Upper lobe of right lung (tissue), 1 donor: ENCODE measurements around the gene METTL8. TPM values are rescaled to one million over a fixed set of nuclear protein-coding genes. Genes with fewer than 3 reads are reported as not detected.

Source experiments
- ATAC-seq: fragments of 200-7000 bp; cut with Tn5 transposase; one replicate; pipeline ENCODE4 v1.9.1; 2020; ENCODE audit warnings: mild to moderate bottlenecking, moderate library complexity
- DNase-seq: peaks from one replicate; pipeline ENCODE4 v3.0.0-alpha.2; 2020
- H3K27ac ChIP-seq: fragments of 200-600 bp; one replicate; pipeline ENCODE4 v1.8.0; 2022
- H3K27me3 ChIP-seq: fragments of 200-600 bp; one replicate; pipeline ENCODE4 v1.8.0; 2022; ENCODE audit warnings: mild to moderate bottlenecking
- H3K36me3 ChIP-seq: fragments of 200-600 bp; one replicate; pipeline ENCODE4 v1.8.0; 2022
- H3K4me1 ChIP-seq: fragments of 200-600 bp; one replicate; pipeline ENCODE4 v1.8.0; 2022
- H3K4me3 ChIP-seq: fragments of 200-600 bp; one replicate; pipeline ENCODE4 v1.8.0; 2022; ENCODE audit warnings: mild to moderate bottlenecking
- H3K9me3 ChIP-seq: fragments of 200-600 bp; one replicate; pipeline ENCODE4 v1.8.0; 2022
- intact Hi-C: fragments of 100-400 bp; cut with DNase I; formaldehyde crosslinking; loops from one replicate; pipeline ENCODE4 v1.11.0; 2022
- total RNA-seq: library from RNA; stranded (reverse); fragmentation: NEBNext Ultra II Directional; extraction: Animal tissue kit (Norgen Biotek cat#: 25700); gene quantifications from one replicate; pipeline ENCODE4 v1.2.1, GENCODE V29; 2021
- TF ChIP-seq, protein P1 (sequence below): fragments of 200-600 bp; IDR thresholded peaks from one replicate; pipeline ENCODE4 v1.8.0; 2022; ENCODE audit warnings: antibody characterized with exemption
- donor health status: DM: no; HTN: yes; CAD: no; lungs with severe emphysema.

The METTL8 gene
- total RNA-seq, 1 donor from 2014 or later = 18.2 TPM

DNA sequence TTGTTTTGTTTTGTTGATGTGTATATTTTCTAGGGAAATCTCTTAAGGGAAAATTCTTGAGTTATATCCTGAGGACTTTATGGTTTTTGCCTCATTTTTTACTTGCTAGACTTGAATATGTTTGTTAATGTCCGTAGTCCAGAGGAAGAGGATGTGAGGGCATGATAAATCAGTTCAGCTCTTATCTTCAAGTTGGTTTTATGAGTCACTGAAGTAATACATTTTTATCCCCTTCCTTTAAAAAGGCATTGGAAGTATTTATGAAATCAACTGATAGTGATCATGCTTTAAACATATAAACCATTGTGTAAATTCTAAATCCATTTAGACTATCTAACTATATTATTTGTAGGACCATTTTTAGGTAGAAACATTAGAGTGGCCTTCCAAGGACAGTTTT, 44.6 kb upstream of the METTL8 start:
- TF ChIP-seq, protein P1, sequence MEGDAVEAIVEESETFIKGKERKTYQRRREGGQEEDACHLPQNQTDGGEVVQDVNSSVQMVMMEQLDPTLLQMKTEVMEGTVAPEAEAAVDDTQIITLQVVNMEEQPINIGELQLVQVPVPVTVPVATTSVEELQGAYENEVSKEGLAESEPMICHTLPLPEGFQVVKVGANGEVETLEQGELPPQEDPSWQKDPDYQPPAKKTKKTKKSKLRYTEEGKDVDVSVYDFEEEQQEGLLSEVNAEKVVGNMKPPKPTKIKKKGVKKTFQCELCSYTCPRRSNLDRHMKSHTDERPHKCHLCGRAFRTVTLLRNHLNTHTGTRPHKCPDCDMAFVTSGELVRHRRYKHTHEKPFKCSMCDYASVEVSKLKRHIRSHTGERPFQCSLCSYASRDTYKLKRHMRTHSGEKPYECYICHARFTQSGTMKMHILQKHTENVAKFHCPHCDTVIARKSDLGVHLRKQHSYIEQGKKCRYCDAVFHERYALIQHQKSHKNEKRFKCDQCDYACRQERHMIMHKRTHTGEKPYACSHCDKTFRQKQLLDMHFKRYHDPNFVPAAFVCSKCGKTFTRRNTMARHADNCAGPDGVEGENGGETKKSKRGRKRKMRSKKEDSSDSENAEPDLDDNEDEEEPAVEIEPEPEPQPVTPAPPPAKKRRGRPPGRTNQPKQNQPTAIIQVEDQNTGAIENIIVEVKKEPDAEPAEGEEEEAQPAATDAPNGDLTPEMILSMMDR = no peak
- Histone ChIP-seq H3K4me3 (no peak overlapping the region), H3K27me3 (no peaks in the 10 kb centered on the region), H3K27ac (no peak overlapping the region), H3K9me3 (no peaks in the 10 kb centered on the region), H3K4me1 (no peaks in the 10 kb centered on the region), H3K36me3 (peaks cover 28% of the 10 kb centered on the region)
- ATAC-seq (no peak), DNase-seq (no peak)
- intact Hi-C loops = no loop called here

DNA sequence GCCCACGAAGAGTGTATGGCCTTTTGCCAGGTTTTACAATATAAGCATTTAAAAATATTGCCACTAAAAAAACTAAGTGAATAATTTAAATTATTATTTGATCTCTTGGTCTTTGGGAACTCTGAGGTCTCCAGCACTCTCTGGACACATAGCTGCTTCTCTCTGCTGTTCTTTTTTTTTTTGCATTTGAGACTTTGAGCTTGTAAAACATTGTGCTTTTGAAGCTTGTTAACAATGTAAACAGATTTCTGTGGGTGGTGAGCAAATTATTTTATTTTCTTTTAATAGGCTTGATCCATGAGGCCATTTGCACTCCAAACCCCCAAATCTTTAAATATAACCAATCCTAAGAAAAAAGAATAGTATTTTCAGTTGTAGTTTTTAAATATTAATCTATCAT, 42.2 kb upstream of the METTL8 start:
- Histone ChIP-seq H3K27me3 (no peaks in the 10 kb centered on the region), H3K27ac (no peak overlapping the region), H3K4me1 (no peaks in the 10 kb centered on the region), H3K9me3 (no peaks in the 10 kb centered on the region), H3K4me3 (no peak overlapping the region), H3K36me3 (peaks cover 39% of the 10 kb centered on the region)
- DNase-seq (no peak), ATAC-seq (no peak)
- TF ChIP-seq, protein P1 = no peak
- intact Hi-C loops = no loop called here

DNA sequence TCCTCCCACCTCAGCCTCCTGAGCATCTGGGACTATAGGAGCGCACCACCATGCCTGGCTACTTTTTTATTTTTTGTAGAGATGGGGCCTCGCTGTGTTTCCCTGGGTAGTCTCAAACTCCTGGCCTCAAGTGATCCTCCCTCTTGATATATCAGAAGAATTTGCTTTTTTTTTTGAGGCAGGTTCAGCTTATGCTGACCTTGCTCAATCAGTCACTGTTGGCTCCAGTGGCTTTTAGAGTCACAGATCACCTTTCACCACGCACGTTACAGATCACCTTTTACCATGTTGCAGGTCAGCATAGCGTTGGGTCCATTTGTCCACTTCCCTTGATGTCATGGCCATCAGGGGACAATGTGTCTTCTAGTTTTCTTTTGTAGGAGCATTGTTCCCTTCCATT, 36.3 kb upstream of the METTL8 start:
- Histone ChIP-seq H3K36me3 (peaks cover 53% of the 10 kb centered on the region), H3K9me3 (no peaks in the 10 kb centered on the region), H3K4me3 (no peak overlapping the region), H3K27me3 (no peaks in the 10 kb centered on the region), H3K4me1 (no peaks in the 10 kb centered on the region), H3K27ac (no peak overlapping the region)
- ATAC-seq (no peak), DNase-seq (no peak)
- TF ChIP-seq, protein P1 = no peak
- intact Hi-C loops = no loop called here

DNA sequence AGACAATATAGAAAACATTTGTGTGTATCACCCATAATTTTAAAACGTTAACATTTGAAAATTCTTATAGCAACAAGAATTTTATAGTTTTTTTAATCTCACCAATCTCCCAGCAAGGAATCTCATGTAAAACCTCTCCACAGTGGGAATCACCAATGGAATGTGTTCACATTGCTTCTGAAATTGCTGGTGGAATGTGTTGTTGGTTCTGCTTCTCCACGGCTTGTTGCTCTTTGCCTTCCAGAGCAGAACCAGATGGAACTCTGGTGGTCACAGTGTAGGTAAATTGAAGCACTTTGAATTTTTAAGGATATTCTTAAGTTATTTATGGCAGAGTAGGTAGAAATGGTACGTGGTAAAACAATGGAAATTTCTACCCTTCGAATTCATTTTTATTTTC, 35.4 kb upstream of the METTL8 start:
- Histone ChIP-seq H3K36me3 (peaks cover 44% of the 10 kb centered on the region), H3K4me3 (no peak overlapping the region), H3K27ac (no peak overlapping the region), H3K9me3 (no peaks in the 10 kb centered on the region), H3K27me3 (no peaks in the 10 kb centered on the region), H3K4me1 (no peaks in the 10 kb centered on the region)
- TF ChIP-seq, protein P1 = no peak
- ATAC-seq (no peak), DNase-seq (no peak)
- intact Hi-C loops = no loop called here

DNA sequence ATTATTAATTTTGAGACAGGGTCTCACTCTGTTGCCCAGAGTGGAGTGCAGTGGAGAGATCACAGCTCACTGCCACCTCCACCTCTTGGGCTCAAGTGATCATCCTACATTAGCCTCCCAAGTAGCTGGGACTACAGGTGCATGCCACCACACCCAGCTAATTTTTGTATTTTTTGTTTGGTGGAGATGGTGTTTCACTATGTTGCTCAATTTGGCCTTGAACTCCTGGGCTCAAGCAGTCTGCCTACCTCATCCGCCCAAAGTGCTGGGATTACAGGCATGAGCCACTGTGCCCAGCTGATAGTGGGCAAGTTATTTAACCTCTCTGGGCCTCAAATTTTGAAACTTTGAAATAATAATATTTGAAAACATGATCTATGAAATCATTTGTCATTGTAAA, 26.7 kb upstream of the METTL8 start:
- H3K27me3 ChIP-seq = no peaks in the 10 kb centered on the region
- no peak for ATAC-seq
- H3K27ac ChIP-seq = no peak overlapping the region
- TF ChIP-seq, protein P1 = no peak
- DNase-seq = no peak
- no peaks in the 10 kb centered on the region for H3K4me1 ChIP-seq
- intact Hi-C loops = no loop called here
- peaks cover 21% of the 10 kb centered on the region for H3K36me3 ChIP-seq
- no peak overlapping the region for H3K4me3 ChIP-seq
- no peaks in the 10 kb centered on the region for H3K9me3 ChIP-seq

DNA sequence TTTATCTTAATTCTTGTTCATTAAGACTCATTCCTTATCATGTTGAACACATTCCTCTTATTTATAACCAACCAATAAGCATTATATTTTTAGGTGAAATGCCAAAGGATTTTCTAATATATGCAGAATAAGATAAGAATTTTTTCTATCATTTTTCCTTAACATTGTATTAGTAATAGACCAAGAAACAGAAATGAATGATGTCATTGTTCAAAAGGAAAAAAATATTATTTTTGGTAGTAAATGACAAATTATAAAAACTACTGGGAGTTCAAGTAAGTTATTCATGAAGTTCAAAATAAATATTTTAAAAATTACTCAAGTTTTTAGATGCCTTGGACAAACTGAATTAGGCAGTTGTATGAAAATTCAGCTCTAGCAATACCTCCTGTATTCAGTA, 25.7 kb upstream of the METTL8 start:
- intact Hi-C loops = no loop called here
- H3K9me3 ChIP-seq = no peaks in the 10 kb centered on the region
- no peak overlapping the region for H3K27ac ChIP-seq
- TF ChIP-seq, protein P1 = no peak
- peaks cover 30% of the 10 kb centered on the region for H3K36me3 ChIP-seq
- no peak for DNase-seq
- H3K4me1 ChIP-seq = no peaks in the 10 kb centered on the region
- no peaks in the 10 kb centered on the region for H3K27me3 ChIP-seq
- no peak overlapping the region for H3K4me3 ChIP-seq
- ATAC-seq = no peak
